GM21367 (cell line): ENCODE data around the gene MMP20.
A peak's percentile ranks its signal among the peaks of the same experiment; 100 is the strongest.

ENCODE experiments used
- ATAC-seq: cut with Tn5 transposase; IDR thresholded peaks from one replicate; pipeline ENCODE4 v1.9.1; 2021; ENCODE audit not compliant: unreplicated experiment

MMP20 gene

GRCh38 chr11:102592634-102593581 is 32.2 kb downstream of the MMP20 start:
- ATAC-seq: no peak

- ATAC-seq: no peak
Observed at GRCh38 chr11:102592131-102592530, 33.0 kb downstream of the MMP20 start.

GRCh38 chr11:102591160-102591718 is 33.9 kb downstream of the MMP20 start:
- ATAC-seq: no peak

- no peak for ATAC-seq
Observed at GRCh38 chr11:102590276-102591049, 34.7 kb downstream of the MMP20 start.

- peak; percentile 50 for ATAC-seq
Observed at GRCh38 chr11:102589047-102589459, 36.1 kb downstream of the MMP20 start.

GRCh38 chr11:102587722-102588121 is 37.4 kb downstream of the MMP20 start:
- ATAC-seq: no peak

- no peak for ATAC-seq
Observed at GRCh38 chr11:102583141-102583873, 41.8 kb downstream of the MMP20 start.

- no peak for ATAC-seq
Observed at GRCh38 chr11:102582140-102582539, 43.0 kb downstream of the MMP20 start.

GRCh38 chr11:102581066-102581465 is 44.1 kb downstream of the MMP20 start:
- ATAC-seq: no peak

- peak; percentile 40 for ATAC-seq
Observed at GRCh38 chr11:102580185-102580951, 44.8 kb downstream of the MMP20 start.

- ATAC-seq: no peak
Observed at GRCh38 chr11:102577723-102578122, 47.4 kb downstream of the MMP20 start.

- ATAC-seq: peak; percentile 63
Observed at GRCh38 chr11:102577182-102577581, 48.0 kb downstream of the MMP20 start.

- ATAC-seq: no peak
Observed at GRCh38 chr11:102576350-102576749, 48.8 kb downstream of the MMP20 start.

GRCh38 chr11:102575012-102575411 is 50.1 kb downstream of the MMP20 start:
- no peak for ATAC-seq

- no peak for ATAC-seq
Observed at GRCh38 chr11:102573851-102574250, 51.3 kb downstream of the MMP20 start.

- no peak for ATAC-seq
Observed at GRCh38 chr11:102572554-102573220, 52.4 kb downstream of the MMP20 start.

GRCh38 chr11:102568851-102569250 is 56.3 kb downstream of the MMP20 start:
- no peak for ATAC-seq

- ATAC-seq: no peak
Observed at GRCh38 chr11:102566112-102566511, 59.0 kb downstream of the MMP20 start.

GRCh38 chr11:102564110-102564509 is 61.0 kb downstream of the MMP20 start:
- peak; percentile 64 for ATAC-seq

- ATAC-seq: no peak
Observed at GRCh38 chr11:102561636-102562035, 63.5 kb downstream of the MMP20 start.
